ENCODE results near the gene ANO8.
"Not testable (repeated sequence)": the region's sequence is repeated elsewhere in the genome, so short reads cannot be mapped to it uniquely, and the experiment has no call there.

The ANO8 gene

DNA sequence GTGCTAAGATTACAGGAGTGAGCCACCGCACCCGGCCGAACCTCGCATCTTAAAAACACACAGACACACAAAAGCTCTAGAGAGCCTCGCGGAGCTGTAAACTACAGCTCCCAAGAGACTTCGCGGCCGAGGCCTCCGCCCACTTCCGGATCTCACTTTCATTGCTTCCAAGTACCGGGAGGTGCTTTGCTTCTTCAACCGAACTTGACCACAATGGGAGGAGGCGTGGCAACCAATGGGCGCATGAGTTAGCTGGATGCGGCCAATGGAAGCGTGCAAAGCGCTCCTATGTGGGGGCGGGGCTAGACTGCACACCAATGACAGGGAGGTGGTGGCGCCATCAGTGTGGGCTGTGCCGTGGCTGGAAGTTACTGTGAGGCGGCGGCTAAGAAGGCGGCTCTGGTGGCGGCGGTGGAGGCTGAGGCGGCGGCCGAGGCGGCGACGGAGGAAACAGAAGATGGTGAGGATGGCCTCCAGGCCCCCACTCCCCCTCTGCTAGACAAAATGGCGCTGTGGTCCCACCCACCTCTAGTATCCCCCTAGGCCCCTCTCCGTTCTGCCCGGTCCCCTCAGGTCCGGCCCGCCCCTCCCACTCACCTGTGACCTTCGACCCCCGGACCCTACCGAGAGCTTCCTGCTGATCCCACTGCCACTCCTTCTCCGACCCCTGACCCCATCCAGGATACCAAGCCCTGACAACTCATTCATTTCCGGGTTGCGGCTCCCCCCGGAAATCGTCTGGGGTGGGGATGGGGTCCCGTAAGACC, 25.3 kb downstream of the ANO8 start, which contains the start of gene DDA1:
DDA1 (plus strand) TSS at position 366 of the 767 bp plus-strand sequence; CDS start at position 458, 92 bp downstream.
- DNase-seq = peak; percentile 100

- DNase-seq = no peak
These were observed 26.7 kb downstream of the ANO8 start for GRCh38 chr19:17307876-17308377.

DNA sequence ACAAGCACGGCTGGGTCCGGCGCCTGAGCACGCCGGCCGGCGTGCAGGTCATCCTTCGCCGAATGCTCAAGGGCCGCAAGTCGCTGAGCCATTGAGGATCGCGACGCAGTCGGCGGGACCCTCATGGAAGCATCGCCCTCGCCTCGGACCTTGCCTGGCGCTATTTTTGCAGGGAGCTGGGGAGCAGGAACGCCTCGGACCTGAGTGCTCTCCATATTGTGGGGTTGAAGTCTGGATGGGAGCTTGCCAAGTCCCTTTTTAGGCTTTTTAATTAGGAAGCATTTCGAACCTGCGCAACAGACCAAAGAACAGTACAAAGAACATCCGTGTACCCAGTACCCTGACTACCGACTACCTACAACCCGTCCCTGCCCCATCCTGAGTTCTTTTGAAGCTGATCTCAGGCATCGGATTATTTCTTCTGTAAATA, 28.4 kb downstream of the ANO8 start:
- DNase-seq = no peak

DNA sequence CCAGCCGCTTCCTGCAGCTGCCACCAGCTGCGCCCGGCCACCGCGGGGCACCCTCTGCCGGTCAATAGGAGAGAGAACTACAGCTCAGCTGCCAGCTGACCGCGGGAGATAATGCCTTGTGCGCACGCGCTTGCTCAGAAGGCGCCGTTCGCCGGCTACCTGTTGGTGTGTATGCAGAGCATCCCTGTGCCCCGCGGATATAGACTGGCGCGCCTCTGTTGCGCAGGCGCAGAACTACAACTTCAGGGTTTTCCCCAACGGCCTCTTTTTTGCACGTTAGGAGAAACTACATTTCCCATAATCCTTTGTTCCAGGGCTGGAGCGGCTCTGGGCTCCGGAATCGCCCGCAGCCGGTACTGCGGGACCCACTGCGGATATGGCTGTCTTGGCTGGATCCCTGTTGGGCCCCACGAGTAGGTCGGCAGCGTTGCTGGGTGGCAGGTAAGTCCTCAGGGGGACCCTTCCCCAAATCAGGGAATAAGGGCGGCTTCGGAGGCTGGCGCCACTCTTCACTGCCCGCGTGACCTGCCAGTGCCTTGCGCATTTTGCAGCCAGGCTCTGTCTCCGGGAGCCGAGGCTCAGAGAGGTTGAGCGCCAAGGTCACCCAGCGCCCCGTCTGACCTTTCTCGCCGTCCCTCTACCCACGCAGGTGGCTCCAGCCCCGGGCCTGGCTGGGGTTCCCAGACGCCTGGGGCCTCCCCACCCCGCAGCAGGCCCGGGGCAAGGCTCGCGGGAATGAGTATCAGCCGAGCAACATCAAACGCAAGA, 29.0 kb downstream of the ANO8 start, which contains the start of gene MRPL34:
MRPL34 (plus strand) TSS at position 356 of the 768 bp plus-strand sequence; CDS start at position 377, 21 bp downstream.
- DNase-seq = peak; percentile 98

DNA sequence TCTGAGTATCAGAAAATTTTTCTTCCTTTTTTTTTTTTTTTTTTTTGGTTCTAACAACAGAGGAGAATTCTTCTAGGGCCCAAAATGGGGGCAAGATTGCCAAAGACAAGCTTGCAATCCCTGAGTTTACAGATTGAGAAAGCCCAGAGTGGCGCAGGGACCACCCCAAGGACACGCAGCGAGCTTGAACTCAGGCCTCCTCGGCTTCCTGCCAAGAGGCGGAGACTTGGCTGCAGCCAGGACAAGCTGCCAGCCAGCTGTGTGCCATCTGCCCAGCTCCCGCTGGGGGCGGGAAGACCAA, 29.5 kb downstream of the ANO8 start:
- no peak for DNase-seq

DNA sequence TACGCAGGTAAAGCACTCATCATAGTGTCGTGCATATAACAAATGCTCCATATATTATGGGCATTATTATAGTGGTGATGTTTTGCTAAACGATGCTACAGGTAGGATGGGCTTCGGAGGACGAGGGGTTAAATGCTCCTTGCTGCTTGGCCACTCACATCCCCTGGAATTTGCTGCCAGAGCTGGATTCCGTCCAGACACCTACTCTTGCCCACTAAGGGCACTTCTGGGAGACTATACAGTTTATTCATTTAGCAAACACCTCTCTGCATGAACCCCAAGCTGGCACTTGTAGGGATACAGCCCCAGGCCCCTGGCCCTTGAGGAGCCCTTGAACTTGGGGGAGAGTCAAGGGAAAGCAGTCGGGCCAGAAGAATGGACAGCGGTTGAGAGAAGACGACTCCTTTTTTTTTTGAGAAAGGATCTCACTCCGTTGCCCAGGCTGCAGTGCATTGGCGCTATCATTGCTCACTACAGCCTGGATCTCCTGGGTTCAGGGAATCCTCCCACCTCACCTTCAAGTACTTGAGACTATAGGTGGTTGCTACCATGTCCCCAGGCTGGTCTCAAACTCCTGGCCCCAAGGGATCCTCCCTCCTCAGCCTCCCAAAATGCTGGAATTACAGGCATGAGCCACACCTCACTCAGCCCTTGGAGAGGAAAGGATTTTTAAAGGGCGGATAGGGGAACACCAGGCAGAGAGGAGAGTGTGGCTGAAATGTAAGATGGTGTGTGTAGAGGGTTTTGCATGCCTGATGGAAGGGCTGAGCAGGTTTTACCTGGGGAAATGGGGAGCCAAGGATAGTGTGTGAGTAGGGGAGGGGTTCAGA, 30.1 kb downstream of the ANO8 start:
- DNase-seq = no peak

DNA sequence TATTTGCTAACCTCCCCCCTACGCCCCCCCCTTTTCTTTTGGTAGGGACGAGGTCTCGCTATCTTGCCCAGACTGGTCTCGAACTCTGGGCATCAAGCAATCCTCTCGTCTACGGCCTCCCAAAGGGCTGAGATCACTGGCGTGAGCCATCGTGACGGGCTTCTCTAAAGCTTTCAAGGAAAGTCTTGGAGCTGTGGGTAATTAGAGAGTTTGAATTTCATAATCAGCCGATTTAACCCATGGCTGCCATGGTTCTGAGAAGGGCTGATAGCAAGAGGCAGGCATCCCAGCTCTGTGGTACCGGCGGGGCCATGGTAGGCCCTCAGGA, 30.8 kb downstream of the ANO8 start:
- DNase-seq = no peak

DNA sequence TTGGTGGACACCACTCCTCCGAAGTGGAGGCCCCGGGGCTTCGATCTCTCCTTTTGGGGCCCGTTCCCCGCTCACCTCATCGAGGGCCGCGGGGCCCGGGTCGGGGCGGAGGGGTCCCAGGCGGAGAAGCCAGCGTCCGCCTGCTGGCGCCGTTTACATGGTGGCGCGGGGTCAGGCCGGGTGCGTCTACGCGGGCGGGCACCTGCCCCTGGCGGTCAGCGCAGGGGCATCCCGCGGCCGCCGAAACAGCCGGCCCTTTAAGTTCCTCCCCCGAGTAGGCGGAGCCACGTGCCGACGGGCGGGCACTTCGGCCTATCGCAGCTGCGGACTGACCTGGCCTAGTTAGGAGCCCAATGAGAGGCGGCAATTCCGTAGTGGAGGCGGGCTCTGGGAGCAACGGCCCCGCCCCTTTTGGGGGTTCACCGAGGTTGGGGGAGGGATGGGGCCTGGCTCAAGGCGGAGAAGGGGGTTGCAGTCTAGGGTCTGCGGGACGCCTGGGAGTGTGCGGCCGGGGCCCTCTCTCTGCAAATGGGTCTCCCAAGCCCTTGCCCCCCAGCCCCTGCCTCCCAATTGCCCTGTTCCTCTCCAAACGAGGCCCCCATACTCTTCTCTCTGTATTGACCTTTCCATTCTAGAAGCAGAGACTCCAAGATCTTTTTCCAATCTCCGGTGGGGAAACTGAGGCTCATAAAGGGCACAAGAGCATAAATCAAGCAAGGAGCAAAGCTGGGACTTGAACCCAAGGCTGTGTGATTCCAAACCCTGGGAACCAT, 31.3 kb downstream of the ANO8 start, which contains the start of gene ABHD8:
ABHD8 (minus strand) TSS at position 259 of the 773 bp plus-strand sequence. CDS start 1,809 bp downstream, outside the sequence.
- peak; percentile 92 for DNase-seq

DNA sequence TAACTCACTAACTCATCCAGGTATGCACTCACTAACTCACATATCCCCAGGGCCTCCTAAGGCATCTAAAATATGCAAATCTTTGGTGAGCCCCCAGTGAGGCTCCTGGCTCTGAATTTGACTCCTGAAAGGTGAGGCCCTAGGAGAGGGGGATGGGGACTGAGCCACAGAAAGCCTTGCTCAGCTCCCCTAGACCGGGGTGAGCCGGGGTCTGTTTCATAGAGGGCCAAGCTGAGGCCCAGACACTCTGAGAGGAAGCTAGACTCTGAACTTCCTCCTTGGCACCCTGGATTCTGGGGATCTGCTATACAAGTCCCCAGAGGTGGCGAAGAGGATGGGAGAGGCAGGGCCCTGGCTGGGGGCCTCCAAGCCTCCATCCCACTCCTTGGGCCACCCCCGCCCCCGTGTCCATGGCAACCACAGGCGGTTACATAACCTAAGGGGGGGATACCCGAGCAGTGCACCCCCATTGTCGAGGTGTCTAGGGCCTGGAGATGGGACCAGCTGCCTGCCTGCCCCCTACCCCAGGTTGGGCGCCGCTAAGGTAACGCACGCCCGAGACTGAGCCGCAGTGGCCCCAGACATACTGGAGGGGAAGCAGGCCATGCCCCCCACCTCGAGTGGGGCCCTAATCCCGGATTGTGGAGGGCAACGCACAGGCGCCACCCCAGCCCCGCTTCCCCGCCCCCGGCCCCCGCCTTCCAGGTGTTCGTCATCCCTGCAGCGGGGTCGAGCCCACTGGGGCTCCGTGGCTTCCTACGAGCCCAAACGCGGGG, 32.1 kb downstream of the ANO8 start:
- DNase-seq = no peak

- DNase-seq = no peak
These were observed 33.5 kb downstream of the ANO8 start for GRCh38 chr19:17300992-17301619.

GRCh38 chr19:17296976-17297375, 37.7 kb downstream of the ANO8 start:
- no peak for DNase-seq

GRCh38 chr19:17296273-17296672, 38.4 kb downstream of the ANO8 start:
- DNase-seq = peak; percentile 31

GRCh38 chr19:17295551-17295950, 39.1 kb downstream of the ANO8 start:
- DNase-seq = not testable (repeated sequence)

DNA sequence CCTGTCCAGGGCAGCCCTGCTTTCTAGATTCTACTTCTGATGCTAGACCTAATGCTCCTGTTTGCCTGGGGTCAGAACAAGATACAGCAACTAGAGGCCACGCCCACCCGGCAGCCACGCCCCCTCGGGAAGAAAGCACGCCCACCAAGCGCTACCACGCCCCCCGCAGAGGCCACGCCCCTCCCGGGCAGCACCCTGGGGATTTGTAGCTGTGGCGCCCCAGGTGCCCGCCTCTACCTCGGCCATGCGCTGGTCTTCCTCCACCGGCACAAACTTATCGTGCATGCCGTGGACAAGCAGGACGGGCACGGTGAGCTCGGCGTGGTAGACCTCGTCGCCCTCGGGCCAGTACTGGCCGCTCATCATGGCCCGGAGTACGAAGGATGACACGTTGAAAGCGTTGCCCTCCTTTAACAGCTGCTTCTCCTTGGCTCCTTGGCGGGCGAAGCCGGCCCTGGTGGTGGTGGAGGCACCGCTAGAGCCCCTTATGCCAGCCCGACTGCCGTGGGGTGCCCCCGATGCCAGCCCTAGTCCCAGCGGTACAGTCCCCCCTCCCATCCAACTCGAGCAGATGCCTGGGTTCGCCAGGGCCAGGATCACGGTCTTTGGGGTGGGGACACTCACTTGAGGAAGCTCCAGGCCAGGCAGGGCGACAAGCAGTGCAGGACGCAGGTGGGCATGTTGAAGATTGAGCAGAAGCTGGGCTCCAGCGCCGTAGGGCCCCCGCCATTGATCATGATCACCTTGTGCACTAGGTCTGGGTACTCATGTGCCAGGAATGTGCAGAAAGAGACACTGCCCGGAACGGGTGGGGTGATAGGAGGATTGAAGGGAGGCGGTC, 40.4 kb downstream of the ANO8 start:
- no peak for DNase-seq

DNA sequence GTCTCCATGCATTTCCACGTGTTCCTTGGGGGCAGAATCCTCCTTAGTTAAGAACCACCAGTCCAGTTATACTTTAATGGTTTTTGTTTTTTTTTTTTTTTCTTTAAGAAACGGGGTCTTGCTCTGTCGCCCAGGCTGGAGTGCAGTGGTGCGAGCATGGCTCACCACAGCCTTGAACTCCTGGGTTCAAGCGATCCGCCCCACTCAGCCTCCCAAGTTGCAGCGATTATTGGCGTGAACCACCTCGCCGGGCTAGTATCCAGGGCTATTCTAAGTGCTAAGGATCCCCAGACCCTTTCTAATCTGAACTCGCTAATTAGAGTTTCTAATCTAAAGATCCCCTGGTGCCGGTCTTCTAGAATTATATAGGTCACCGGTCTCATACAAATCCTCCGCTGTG, 41.0 kb downstream of the ANO8 start:
- no peak for DNase-seq

DNA sequence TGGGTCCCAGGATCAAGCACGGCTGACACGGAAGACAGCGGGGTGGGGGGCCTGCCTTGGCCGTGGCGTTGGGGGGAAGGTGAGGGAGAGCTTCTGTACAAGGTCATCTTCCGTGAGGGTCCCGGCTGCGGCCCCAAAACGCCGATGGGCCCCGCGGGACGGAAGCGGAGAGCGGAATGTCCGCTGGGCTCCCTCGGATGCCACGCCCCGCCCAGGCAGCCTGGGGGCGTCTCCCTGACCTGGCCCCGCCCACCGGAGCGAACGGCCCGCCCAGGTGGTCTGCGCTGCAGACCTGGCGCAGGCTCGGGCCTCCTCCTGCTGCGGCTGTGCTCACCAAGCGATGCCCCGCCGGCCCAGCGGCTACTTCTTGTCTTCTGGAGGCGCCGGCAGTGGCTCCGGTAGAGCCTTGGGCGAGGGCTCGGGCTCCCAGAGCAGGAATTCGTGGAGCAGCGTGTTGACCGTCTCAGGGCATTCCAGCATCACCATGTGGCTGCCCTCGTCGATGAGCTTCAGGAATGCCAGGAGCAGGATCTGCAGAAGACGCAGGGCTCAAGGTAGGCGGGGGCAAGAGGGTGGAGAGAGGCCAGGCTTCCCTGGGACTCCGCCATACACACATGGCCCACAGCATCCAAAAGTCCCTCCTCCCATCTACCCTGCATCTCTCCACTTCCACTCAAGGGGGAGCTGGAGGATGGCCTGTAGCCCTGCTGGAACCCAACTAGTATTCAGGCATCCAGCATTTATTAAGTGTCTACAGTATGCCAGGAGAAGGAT, 42.2 kb downstream of the ANO8 start:
- peak; percentile 89 for DNase-seq

DNA sequence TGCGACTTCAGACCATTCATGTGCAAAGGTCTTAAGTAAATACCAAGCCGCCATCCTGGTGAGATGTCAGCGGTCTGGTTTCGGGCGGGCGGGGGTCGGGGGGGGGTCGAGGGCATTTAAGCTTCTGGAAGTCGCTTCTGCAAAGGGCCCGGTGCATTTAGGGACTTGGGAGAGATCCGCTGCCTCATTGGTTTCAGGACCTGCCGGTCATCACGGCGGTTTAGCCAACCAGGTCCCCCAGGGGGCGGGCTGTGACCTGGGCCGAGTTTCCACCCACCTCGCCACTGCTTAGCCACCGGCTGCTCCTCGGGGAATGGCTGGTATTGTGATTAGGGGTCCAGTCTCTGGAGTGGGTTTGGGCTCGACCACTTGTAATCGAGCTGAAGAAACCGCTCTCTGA, 45.2 kb downstream of the ANO8 start:
- peak; percentile 78 for DNase-seq

DNA sequence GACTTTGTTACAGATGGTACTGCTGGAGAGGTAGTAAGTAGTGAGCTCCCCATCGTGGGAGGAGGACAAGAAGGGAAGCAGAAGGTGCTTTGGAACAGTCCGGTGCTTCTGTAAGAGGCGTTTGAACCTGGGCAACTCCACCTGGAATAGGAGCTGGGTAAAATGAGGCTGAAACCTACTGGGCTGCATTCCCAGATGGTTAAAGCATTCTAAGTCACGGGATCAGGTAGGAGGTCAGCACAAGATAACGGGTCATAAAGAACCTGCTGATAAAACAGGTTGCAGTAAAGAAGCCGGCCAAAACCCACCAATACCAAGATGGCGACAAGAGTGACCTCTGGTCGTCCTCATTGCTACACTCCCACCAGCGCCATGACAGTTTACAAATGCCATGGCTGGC, 47.9 kb downstream of the ANO8 start:
- DNase-seq = no peak

DNA sequence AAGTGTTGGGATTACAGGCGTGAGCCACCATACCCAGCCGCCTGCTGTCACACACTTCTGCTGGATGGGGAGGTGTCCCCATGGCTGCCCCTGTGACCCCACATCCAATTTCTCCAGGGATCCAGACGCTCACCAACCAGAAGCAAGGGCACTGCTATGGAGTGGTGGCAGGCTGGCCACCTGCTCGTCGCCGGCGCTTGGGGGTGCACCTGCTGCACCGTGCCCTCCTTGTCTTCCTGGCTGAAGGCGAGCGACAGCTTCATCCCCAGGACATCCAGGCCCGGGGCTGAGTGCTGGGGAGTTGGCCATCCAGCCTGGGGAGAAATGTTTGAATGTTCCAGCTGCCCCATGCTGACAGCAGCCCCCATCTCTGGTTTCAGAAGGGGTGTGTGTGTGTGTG, 48.4 kb downstream of the ANO8 start:
- DNase-seq = no peak

Data from fibroblast of skin of back (primary cell).